AG04450 (cell line): ENCODE data around the gene AIF1. TPM values are rescaled to one million over a fixed set of nuclear protein-coding genes. Genes with fewer than 3 reads are reported as not detected.
A peak's percentile ranks its signal among the peaks of the same experiment; 100 is the strongest.

ENCODE experiments used
- CTCF ChIA-PET: fragments of 300-600, 350-600 bp; formaldehyde crosslinking; extraction: SDS; loops from one replicate; lab custom pipeline; 2022; ENCODE audit warnings: antibody characterized with exemption, inconsistent platforms; lab: Charles Lee
- POLR2A ChIA-PET: fragments of 350-600 bp; formaldehyde crosslinking; extraction: SDS; loops from one replicate; lab custom pipeline; 2021; ENCODE audit warnings: antibody characterized with exemption, inconsistent platforms; lab: Yijun Ruan, JAX
- DNase-seq: peaks from one replicate; pipeline ENCODE4 v3.0.0-alpha.2; 2011; ENCODE audit warnings: low read depth, low spot score
- H3K27ac ChIP-seq: one replicate; pipeline ENCODE4 v1.5.1; 2012; ENCODE audit warnings: low read depth, low read length, control low read depth
- H3K27me3 ChIP-seq: one replicate; pipeline ENCODE4 v1.6.0; 2012; ENCODE audit warnings: low read length; ENCODE audit not compliant: control insufficient read depth, insufficient read depth
- H3K4me3 ChIP-seq: 2 replicates; pipeline ENCODE4 v1.5.1; 2011; ENCODE audit warnings: mild to moderate bottlenecking, low read depth, low read length, control low read depth
- H3K9me3 ChIP-seq: 2 replicates; pipeline ENCODE4 v1.5.1; 2012; ENCODE audit warnings: low read length; ENCODE audit not compliant: control insufficient read depth, insufficient read depth
- CTCF ChIP-seq: IDR thresholded peaks from 2 replicates; pipeline ENCODE4 v1.5.1; 2011; ENCODE audit warnings: low read depth, low read length, control low read depth, inconsistent platforms
- polyA plus RNA-seq: library from polyadenylated mRNA; depleted of rRNA; stranded (reverse); fragments of >200 nt; gene quantifications from 2 replicates; pipeline ENCODE4 v1.2.3, GENCODE V29; 2011

AIF1 gene
- polyA plus RNA-seq, 1 experiment, result not detected

- ChIA-PET POLR2A (no interaction called here), CTCF (interaction anchor here (2.3 to 9.5 kb wide), 3 partner anchors 9 to 32 kb away, joined by 11 to 132 read pairs (median 31); partner anchors contain the start of genes ATP6V1G2 and NFKBIL1)
- no peaks in the 10 kb centered on the region; the same call in 1 of the 2 replicates for H3K9me3 ChIP-seq
- no peak for DNase-seq
- peaks cover 18% of the 10 kb centered on the region for H3K27me3 ChIP-seq
- TF ChIP-seq CTCF, result no peak
- no peak overlapping the region for H3K27ac ChIP-seq
- H3K4me3 ChIP-seq, result no peak overlapping the region
Observed at GRCh38 chr6:31579119-31579505, 35.9 kb upstream of the AIF1 start.

GRCh38 chr6:31579546-31580437, 35.2 kb upstream of the AIF1 start:
- Histone ChIP-seq H3K4me3 (no peak overlapping the region), H3K27me3 (peaks cover 16% of the 10 kb centered on the region), H3K27ac (no peak overlapping the region), H3K9me3 (no peaks in the 10 kb centered on the region; the same call in 1 of the 2 replicates)
- ChIA-PET POLR2A (interaction anchor here (0.7 kb wide), 1 partner anchor 556 kb away, joined by 3 read pairs; no protein-coding TSS in a partner anchor), CTCF (interaction anchor here (0.9 to 9.5 kb wide), 15 partner anchors 10 to 38 kb away, joined by 4 to 132 read pairs (median 7); partner anchors contain the start of genes ATP6V1G2, DDX39B, NCR3 and NFKBIL1)
- no peak for DNase-seq
- no peak for TF ChIP-seq CTCF

DNA sequence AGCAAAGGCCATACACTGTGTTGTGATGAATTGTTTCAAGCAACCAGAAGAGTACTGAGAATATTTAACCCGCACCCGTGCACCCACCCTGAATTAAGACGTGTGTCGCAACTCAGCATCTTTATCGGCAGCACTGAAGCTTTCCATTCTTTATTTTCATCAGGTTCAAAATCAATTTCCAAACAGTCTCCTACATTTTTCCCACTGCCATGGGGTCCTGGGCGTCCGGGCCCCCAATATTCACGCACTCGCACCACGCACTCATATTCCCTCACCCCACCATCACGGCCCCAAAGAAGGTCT, 34.6 kb upstream of the AIF1 start:
- H3K27ac ChIP-seq, result no peak overlapping the region
- H3K27me3 ChIP-seq, result peaks cover 10% of the 10 kb centered on the region
- peak overlapping the region; percentile 86 for H3K4me3 ChIP-seq
- ChIA-PET CTCF (interaction anchor here (0.9 to 9.5 kb wide), 16 partner anchors 10 to 39 kb away, joined by 3 to 132 read pairs (median 6); partner anchors contain the start of genes ATP6V1G2, DDX39B, NCR3 and NFKBIL1), POLR2A (interaction anchor here (0.6 to 0.7 kb wide), 2 partner anchors 38 to 556 kb away, joined by 3 to 5 read pairs; no protein-coding TSS in a partner anchor)
- no peak for DNase-seq
- no peaks in the 10 kb centered on the region; the same call in 1 of the 2 replicates for H3K9me3 ChIP-seq
- TF ChIP-seq CTCF, result no peak

- peak; percentile 42 for DNase-seq
- Histone ChIP-seq H3K4me3 (peak overlapping the region; percentile 86), H3K27ac (peak overlapping the region; percentile 57), H3K27me3 (peaks cover 5% of the 10 kb centered on the region), H3K9me3 (no peaks in the 10 kb centered on the region; the same call in 1 of the 2 replicates)
- peak; percentile 87 for TF ChIP-seq CTCF
- ChIA-PET POLR2A (interaction anchor here (0.5 to 0.7 kb wide), 3 partner anchors 38 to 555 kb away, joined by 3 to 5 read pairs (median 3); partner anchors contain the start of gene ATF6B), CTCF (interaction anchor here (0.9 to 9.5 kb wide), 17 partner anchors 9 to 40 kb away, joined by 3 to 132 read pairs (median 5); partner anchors contain the start of genes ATP6V1G2, DDX39B, NCR3 and NFKBIL1)
Observed at GRCh38 chr6:31580807-31581433, 34.1 kb upstream of the AIF1 start.
